Peyer's patch (tissue), 4 donors: ENCODE data around the gene TMEM131L. TPM values are rescaled to one million over a fixed set of nuclear protein-coding genes. Genes with fewer than 3 reads are reported as not detected.

Source experiments
- DNase-seq, 3 donors: peaks; one replicate each; pipeline ENCODE4 v3.0.0-alpha.2; 2017 to 2019
- H3K27ac ChIP-seq, 4 donors: fragments of 200-600 bp; sonication (generic); one replicate each; pipeline ENCODE4 v1.5.1; 2016 to 2019
- H3K27me3 ChIP-seq, 2 donors: fragments of 200-600 bp; sonication (generic); one replicate each; pipeline ENCODE4 v1.5.1; 2019
- H3K36me3 ChIP-seq, 3 donors: fragments of 200-600 bp; sonication (generic); one replicate each; pipeline ENCODE4 v1.5.1; 2016 to 2019
- H3K4me1 ChIP-seq, 4 donors: fragments of 200-600 bp; sonication (generic); one replicate each; pipeline ENCODE4 v1.5.1; 2016 to 2019
- H3K4me3 ChIP-seq, 4 donors: fragments of 200-600 bp; sonication (generic); 1 replicate in 3 of 4; 2 replicates in 1 of 4; pipeline ENCODE4 v1.5.1; 2016 to 2019; ENCODE audit warnings: mild to moderate bottlenecking in 1 of 4
- H3K9me3 ChIP-seq, 4 donors: fragments of 200-600 bp; sonication (generic); one replicate each; pipeline ENCODE4 v1.5.1; 2016 to 2019; ENCODE audit warnings: mild to moderate bottlenecking in 1 of 4
- POLR2A ChIP-seq, 2 donors: fragments of 450-650 bp; IDR thresholded peaks; one replicate each; pipeline ENCODE4 v1.5.1; 2017; ENCODE audit warnings: antibody characterized with exemption in 2 of 2, mild to moderate bottlenecking in 2 of 2, moderate library complexity in 2 of 2
- total RNA-seq, 4 donors: library from RNA; depleted of rRNA; stranded (reverse); fragments of >200 nt; gene quantifications; one replicate each; pipeline ENCODE4 v1.1.0, GENCODE V29; 2016
- TF ChIP-seq, protein P1 (sequence below), 6 experiments: fragments of 450-650 bp in 4 of 6; fragments of 200-600 bp in 2 of 6; sonication (generic) in 1 of 6; IDR thresholded peaks; one replicate each; pipeline ENCODE4 v1.5.1; 2017 to 2019; ENCODE audit warnings: antibody characterized with exemption in 6 of 6, mild to moderate bottlenecking in 3 of 6, moderate library complexity in 1 of 6

TMEM131L gene
- total RNA-seq, 4 donors from 2014 or later, result 5.2 to 54.5 (median 7.0) TPM

DNA sequence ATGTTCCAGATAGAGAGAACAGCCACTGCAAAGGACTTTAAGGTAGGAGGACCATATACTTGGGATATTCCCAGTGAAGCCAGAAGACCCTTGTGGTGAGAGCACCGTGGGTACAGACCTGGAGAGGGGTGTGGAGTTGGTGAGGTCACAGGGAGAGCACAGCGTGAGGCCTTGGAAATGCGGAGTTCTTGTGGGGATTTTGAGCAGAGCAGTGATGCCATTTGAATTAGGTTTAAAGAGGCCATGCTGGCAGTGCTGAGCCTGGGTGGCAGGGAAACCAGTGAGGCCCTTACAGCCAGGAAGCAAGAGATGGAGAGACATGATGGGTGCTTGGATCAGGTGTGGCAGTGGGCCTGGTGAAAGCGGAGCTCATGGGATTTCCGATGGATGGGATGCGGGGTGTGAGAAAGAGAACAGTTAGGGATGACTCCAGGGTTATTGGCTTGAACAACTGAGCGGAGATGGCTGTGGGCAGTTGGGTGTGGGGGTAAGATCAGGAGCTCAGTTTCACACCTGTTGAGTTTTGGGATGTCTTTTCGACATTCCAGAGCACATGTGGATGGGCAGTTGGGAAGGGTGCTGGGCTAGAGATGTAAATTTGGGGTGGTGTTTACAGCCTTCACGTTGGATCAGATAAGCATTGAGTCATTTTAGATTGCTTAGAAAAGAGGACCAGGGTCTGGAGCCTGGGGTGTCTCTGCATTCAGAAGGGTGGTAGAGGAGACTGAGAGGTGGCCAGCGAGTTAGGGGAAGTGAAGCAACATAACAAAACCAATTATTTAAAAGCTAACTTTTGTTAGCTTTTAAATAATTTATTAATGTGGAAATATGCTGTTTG is 68.9 kb downstream of the TMEM131L start:
- H3K4me1 ChIP-seq, result peaks cover 0 to 10% (median 1%) of the 10 kb centered on the region in 4 donors
- DNase-seq, result no peak
- H3K36me3 ChIP-seq, result no peaks in the 10 kb centered on the region

DNA sequence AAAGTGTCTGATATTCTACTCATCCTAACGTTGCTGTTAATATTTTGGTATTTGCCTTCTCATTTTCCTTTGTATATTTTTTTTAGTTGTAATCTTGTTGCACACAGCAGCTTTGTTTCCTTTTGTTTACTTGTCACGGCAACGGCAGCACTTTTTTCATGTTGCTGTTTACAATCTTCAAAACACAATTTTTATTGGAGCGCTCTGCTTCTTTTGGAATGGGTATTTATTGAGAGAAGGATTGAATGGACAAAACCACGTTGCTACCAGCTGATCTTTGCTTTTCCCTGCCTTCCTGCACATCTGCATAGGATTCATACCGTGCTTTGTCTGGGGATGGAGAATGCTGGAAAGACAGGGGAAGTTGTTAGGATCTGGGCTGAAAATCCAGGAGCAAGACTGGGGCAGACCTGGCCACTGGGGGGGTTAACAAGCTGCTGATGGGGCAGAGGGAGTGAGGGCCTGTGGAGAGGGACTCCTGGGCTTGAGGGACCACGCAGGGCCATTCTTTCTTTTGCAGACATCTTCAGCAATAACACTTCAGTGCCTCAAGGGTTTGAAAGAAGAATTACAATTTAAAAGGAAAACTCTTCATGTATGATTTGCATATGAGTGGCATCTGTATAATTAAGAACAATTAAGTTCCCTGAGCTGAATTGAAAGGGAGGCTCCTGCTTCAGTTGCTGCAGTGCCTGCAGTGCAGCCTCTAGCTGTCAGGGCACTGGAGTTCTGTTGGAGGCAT is 69.8 kb downstream of the TMEM131L start:
- no peak for DNase-seq
- no peak overlapping the region for H3K4me3 ChIP-seq
- TF ChIP-seq POLR2A (IDR thresholded peaks at IDR 0.05), result no peak
- TF ChIP-seq, protein P1, sequence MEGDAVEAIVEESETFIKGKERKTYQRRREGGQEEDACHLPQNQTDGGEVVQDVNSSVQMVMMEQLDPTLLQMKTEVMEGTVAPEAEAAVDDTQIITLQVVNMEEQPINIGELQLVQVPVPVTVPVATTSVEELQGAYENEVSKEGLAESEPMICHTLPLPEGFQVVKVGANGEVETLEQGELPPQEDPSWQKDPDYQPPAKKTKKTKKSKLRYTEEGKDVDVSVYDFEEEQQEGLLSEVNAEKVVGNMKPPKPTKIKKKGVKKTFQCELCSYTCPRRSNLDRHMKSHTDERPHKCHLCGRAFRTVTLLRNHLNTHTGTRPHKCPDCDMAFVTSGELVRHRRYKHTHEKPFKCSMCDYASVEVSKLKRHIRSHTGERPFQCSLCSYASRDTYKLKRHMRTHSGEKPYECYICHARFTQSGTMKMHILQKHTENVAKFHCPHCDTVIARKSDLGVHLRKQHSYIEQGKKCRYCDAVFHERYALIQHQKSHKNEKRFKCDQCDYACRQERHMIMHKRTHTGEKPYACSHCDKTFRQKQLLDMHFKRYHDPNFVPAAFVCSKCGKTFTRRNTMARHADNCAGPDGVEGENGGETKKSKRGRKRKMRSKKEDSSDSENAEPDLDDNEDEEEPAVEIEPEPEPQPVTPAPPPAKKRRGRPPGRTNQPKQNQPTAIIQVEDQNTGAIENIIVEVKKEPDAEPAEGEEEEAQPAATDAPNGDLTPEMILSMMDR (IDR thresholded peaks at IDR 0.05), result no peak
- no peaks in the 10 kb centered on the region for H3K27me3 ChIP-seq
- H3K9me3 ChIP-seq, result no peaks in the 10 kb centered on the region
- H3K27ac ChIP-seq, result peak overlapping the region in 1 of 4 donors; percentile 22
- H3K36me3 ChIP-seq, result no peaks in the 10 kb centered on the region
- peaks cover 0 to under 1% (median 0%) of the 10 kb centered on the region in 4 donors for H3K4me1 ChIP-seq

More for the DNA sequence above, 68.9 kb downstream of the TMEM131L start:
- Histone ChIP-seq H3K9me3 (no peaks in the 10 kb centered on the region), H3K27me3 (no peaks in the 10 kb centered on the region), H3K4me3 (no peak overlapping the region), H3K27ac (no peak overlapping the region)
- TF ChIP-seq, protein P1 (IDR thresholded peaks at IDR 0.05), result no peak
- no peak for TF ChIP-seq POLR2A (IDR thresholded peaks at IDR 0.05)

DNA sequence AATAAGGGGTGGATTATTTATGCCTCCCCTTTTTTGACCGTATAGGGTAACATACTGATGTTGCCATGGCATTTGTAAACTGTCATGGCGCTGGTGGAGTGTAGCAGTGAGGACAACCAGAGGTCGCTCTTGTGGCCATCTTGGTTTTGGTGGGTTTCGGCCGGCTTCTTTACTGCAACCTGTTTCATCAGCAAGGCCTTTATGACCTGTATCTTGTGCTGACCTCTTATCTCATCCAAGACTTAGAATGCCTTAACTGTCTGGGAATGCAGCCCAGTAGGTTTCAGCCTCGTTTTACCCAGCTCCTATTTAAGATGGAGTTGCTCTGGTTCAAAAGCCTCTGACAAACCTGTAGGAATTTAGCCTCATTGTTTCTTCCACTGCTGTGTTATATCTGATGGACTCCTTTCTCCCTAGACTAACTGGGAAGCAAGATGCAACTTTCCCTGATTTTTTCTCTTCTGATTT is 71.4 kb downstream of the TMEM131L start:
- H3K27me3 ChIP-seq, result no peaks in the 10 kb centered on the region
- no peak overlapping the region for H3K27ac ChIP-seq
- TF ChIP-seq, protein P1 (IDR thresholded peaks at IDR 0.05), result no peak
- no peak for TF ChIP-seq POLR2A (IDR thresholded peaks at IDR 0.05)
- H3K36me3 ChIP-seq, result no peaks in the 10 kb centered on the region
- DNase-seq, result no peak
- H3K4me1 ChIP-seq, result no peaks in the 10 kb centered on the region
- H3K9me3 ChIP-seq, result no peaks in the 10 kb centered on the region
- no peak overlapping the region for H3K4me3 ChIP-seq

DNA sequence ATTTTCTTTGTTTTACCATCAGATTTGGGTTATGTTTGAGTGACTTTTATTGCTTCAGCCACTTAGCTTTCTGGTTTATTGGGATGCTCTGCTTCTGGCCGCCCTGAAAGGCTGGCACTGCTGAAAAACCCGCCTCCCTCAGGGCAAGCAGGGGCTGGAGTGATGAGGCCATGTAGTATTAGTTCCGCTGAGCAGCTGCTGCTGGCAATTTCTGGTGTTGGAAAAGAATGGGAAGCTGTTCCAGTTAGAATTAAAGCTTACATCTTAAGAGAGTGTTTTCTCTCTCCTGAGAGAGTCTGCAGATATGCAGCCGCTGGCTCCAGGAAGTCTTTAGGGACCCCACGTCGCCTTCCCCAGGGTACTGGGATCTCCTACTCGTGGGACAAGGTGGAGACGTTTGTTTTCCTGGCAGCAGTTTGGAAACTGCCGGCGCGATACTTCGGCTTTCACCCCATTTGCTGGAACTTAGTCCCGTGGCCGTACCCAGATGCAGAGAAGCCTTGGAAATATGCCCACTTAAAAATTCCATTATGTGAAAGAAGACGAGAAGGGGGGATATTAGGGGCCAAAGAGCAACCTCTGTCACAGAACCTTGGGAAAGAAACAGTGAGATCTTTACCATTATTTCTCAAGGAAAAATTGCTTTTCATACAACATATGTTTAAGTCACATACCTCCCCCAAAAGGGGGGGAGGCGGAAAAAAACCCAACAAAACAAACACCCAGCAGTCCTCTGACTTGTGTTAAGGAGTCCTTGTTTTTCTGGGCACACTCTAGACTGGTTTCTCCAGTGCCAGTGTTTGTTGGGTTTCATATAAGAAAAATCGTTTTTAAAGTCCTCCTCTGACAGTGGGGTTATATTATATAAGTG is 72.6 kb downstream of the TMEM131L start:
- peak overlapping the region in 1 of 4 donors; percentile 28 for H3K4me3 ChIP-seq

More for the DNA sequence above, 72.6 kb downstream of the TMEM131L start:
- Histone ChIP-seq H3K9me3 (no peaks in the 10 kb centered on the region), H3K27me3 (no peaks in the 10 kb centered on the region), H3K36me3 (no peaks in the 10 kb centered on the region), H3K4me1 (no peaks in the 10 kb centered on the region), H3K27ac (peak overlapping the region in 1 of 4 donors; percentile 22)
- DNase-seq, result no peak
- TF ChIP-seq POLR2A (IDR thresholded peaks at IDR 0.05), result no peak
- TF ChIP-seq, protein P1 (IDR thresholded peaks at IDR 0.05), result no peak
